Stimulated activated CD8-positive, alpha-beta memory T cell treated with anti-CD3 and anti-CD28 coated beads, Interleukin-2, amount 100 ng/mL, for 48 hours (primary cell): ENCODE data around the gene RAB17.

Source experiments
- DNase-seq, 2 donors: peaks; one replicate each; pipeline ENCODE4 v3.0.0-alpha.2; 2020; ENCODE audit warnings: low read depth in 2 of 2

Gene RAB17, protein sequence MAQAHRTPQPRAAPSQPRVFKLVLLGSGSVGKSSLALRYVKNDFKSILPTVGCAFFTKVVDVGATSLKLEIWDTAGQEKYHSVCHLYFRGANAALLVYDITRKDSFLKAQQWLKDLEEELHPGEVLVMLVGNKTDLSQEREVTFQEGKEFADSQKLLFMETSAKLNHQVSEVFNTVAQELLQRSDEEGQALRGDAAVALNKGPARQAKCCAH

DNA sequence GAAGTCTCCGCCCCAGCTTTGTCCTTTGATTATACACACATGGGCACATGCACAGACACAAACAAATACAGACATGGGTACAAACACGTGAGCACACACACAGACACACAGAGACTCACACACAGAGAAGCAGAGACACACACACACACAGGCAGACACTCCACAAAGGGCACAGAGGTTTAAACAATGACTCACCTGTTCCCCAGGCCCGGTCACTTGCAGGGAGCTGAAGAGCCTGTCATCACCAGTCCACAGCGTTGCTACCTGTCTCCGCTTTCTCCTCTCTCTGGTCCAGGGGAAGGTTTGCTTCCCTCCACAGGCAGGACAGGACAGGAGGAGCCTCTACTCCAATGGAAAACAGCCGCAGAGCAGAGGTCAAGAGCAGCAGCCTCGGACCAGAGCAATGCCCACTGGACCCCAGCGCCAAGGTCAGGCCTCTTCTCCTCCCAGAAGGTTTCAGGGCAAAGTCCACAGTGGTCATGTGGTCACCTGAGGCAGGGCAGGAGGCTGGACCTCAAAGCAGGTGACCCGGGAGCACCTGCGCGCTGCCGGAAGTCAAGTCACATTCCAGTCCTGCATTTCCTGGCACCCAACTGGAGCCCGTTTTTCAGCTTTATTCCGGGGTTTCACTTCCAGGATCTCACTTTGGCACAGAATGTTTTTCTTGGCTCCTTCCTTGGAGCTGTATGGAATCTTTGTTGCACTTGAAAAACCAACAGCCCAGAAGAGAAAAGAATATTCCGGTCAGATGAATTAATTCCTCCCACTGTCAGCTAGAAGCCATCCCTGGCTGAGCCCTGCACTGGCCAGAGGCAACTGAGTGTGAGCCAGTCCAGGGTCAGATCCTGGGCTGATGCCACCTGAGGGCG is at the start of gene RAB17:
TSS of gene RAB17 (minus strand) at position 463 of the 869 bp plus-strand sequence. CDS start 4,580 bp downstream, outside the sequence.
- no peak for DNase-seq

GRCh38 chr2:237639836-237640220 is 49.3 kb upstream of the RAB17 start:
- no peak for DNase-seq

- DNase-seq: no peak
Observed at GRCh38 chr2:237639052-237639835, 48.7 kb upstream of the RAB17 start.

GRCh38 chr2:237638176-237638575 is 47.6 kb upstream of the RAB17 start:
- DNase-seq: no peak

- DNase-seq: no peak
Observed at GRCh38 chr2:237637429-237638135, 47.0 kb upstream of the RAB17 start.

GRCh38 chr2:237636578-237636977 is 46.0 kb upstream of the RAB17 start:
- no peak for DNase-seq

DNA sequence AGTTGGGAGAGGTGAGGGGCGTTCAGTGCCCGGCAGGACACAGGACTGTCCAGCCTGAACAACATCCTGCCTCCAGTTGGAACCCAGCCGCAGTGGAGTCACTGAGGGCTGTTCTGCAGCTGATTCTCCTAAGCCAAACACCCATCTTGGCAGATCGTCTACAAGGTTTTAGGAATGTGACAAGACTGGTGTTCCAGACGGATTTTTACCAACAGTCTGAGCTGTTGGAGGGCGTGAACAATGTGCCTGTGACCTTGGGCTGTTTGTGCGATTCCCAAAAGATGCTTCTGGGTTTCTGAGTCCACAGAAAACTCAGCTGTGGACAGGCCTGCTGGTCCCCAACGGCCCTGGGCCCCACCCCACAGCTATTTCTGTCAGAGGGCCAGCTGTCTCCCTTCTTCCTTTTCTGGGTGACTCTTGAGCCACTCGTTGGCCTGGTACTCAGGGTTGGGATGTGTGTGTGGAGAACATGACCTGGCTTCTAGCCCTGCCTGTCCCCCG is 42.6 kb upstream of the RAB17 start:
- no peak for DNase-seq

- DNase-seq: no peak
Observed at GRCh38 chr2:237631801-237632585, 41.5 kb upstream of the RAB17 start.

- DNase-seq: no peak
Observed at GRCh38 chr2:237631007-237631785, 40.7 kb upstream of the RAB17 start.

DNA sequence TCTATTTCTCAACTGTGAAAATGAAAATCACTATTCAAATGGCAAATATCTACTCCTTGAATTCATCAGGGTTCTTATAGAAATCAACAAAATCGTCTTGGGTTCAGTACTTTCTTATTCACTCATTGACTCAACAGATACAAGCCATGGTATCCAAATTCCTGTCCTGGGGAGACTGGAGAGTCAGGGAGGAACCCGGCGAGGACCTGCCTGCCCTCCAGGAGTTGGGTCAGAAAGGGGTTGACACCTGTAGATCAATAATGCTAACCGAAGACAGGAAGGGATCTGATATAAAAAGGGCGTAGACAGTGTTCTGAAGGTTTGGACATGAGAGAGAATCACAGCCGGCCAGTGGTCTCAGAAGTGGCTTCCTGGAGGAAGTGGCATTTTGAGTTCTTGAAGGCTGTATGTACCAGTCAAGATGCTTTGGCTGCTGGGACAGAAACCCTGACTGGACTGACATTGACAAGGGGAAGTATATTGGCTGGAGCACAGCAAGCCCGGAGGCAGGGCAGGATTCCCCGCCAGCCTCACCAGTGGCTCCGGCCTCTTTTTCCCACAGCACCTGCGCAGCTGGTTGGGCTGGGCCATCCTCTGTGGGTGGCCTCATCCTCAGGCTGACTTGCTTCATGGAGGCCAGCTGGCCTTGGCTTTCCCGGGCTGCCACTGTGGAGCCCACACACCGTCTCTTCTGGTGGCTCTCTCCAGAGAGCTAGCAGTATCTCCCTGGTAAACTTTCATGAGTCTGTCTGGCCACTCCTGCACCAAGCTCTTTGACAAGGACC is 39.9 kb upstream of the RAB17 start:
- DNase-seq: no peak

GRCh38 chr2:237629739-237630138 is 39.2 kb upstream of the RAB17 start:
- DNase-seq: no peak

DNA sequence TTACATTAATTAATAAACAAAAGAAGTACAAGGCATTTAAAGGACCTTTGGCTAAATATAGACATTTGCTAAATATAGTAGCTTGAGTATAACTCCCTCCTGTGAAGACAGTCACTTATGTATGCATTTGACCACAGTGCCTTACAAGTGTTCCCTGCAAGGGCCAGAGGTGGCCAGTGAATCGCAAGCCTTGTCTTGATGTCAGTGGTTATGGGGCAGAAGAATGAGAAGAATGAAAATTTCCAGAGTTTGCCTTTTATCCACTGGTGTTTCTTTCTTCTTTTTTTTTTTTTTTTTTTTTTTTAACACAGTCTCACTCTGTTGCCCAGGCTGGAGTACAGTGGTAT is 38.6 kb upstream of the RAB17 start:
- no peak for DNase-seq

GRCh38 chr2:237628247-237629187 is 38.0 kb upstream of the RAB17 start:
- no peak for DNase-seq

DNA sequence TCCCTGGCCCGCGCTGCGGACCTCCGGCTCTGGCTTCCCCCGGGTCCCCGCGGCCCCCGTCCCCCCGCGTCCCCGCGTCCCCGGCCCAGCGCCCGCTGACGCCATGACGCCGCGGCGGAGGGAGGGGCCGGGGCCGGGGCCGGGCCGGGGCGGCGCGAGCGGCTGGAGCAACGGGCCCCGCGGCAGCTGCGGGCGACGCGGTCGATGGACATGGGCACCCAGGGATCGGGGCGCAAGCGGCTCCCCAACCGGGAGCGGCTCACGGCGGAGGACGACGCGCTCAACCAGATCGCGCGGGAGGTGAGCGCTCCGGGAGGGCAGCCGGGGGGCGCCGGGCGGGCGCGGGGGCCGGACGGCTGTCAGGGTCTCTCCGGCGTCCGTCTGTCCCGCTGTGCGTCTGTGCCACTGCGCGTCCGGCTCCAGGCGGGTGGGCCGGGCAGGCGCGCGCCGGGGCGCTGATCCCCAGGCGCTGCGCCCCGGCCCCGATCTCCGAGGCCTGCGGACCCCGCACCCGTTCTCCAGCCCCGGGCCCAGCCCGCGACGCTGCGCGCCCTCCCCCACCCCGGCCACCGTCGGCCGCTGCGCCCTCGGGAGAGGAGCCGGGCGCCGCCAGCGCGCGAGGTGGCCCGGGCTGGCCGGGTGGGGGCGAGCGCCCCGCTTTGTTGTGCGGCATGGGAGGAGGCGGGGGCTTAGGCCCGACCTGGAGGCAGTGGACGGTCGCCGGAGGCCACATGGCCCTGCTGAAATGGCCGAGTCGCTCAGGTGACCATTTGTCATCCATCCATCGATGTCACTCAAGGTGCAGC is 37.1 kb upstream of the RAB17 start, which contains the start of gene LRRFIP1:
TSS of gene LRRFIP1 (plus strand) at position 147 of the 806 bp plus-strand sequence. CDS start at position 205, 58 bp downstream.
- no peak for DNase-seq

GRCh38 chr2:237626813-237627440 is 36.4 kb upstream of the RAB17 start:
- no peak for DNase-seq

DNA sequence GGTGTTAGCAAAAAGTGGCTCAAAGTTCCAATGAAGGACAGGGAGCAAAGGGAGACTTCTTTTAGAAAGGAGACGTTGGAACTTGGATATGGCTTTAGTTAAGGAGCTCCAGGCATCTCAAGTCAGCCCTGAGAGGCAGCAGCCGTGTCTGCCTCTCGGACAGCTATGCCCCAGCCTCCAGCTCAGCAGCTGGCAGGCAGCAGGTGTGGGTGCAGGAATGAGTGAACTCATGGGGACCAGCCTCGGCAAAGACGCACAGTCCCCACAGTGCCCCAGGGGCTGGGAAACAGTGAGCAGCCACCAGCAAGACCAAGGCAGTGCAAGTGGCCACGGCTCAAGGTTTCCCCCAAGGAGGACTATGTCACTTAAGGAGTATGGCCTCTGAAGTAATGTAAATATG is 35.2 kb upstream of the RAB17 start:
- no peak for DNase-seq
